GM21529 (cell line): ENCODE data around the gene COL6A2.
"Not testable (repeated sequence)": the region's sequence is repeated elsewhere in the genome, so short reads cannot be mapped to it uniquely, and the experiment has no call there.

Experiments used
- ATAC-seq: cut with Tn5 transposase; IDR thresholded peaks from one replicate; pipeline ENCODE4 v1.9.1; 2021; ENCODE audit not compliant: unreplicated experiment

The COL6A2 gene

DNA sequence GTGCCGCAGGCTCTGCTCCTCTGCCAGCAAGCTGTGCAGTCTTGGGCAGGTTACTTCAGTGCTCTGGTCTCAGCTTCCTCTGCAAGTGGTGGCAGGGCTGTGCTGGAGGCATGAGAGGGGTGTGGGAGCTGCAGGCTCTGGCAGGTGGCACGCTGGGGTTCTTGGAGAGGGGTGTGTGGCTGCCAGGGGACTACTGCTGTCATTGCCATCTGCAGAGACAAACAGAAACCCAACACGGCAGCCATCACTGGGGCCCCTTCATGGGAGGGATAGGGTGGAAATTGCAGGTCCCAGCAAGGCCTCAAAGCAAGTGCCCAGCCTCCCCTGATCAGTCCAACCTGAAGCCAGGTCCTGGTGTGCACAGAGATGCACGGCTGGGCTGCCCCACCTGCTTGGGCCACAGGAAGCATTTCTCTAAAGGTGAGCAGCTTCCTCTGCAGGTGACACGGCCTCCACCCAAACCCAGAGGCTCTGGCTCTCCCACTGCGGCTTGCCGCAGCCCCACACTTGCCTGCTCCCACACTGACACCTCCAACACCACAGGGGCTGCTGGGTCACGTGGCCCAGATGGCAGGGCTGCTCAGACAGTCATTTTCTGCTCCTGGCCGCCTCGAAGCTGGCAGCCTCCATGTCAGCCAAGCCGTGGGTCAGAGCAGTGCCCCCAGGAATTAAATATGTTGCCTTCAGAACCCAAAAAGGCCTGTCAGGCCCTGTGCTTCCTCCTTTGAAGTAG, 4.1 kb upstream of the COL6A2 start:
- no peak for ATAC-seq

DNA sequence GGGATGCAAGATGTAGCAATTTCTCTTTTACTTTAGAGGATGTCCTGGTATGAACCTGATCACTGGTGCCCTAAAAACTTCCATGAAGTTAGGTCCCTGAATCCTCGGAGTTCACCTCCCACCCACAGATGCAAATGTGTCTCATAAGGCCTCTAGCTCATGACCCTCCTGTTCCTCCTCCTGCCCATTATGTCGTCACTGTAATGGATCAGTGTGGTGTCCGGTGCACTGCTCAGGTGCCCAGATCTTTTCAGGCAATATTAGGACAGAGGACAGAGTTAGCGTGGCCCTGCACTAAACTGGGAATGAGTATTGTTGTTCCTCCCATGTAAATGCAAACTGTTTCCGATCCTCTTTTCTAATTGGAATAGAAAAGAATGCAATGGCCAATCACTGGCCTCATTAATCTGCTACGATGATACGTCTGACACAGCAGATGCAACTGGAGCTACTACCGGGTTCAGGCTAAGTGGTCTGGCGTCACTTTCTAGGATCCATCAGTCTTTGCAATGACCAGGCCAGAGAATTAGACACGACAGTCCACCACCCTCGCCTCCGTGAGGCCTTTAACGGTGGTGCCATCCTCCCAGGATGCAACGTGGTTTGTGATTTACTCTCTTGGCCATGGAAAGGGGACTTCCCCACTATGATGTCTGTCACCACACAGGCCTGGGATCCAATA, 3.4 kb upstream of the COL6A2 start:
- ATAC-seq: no peak

DNA sequence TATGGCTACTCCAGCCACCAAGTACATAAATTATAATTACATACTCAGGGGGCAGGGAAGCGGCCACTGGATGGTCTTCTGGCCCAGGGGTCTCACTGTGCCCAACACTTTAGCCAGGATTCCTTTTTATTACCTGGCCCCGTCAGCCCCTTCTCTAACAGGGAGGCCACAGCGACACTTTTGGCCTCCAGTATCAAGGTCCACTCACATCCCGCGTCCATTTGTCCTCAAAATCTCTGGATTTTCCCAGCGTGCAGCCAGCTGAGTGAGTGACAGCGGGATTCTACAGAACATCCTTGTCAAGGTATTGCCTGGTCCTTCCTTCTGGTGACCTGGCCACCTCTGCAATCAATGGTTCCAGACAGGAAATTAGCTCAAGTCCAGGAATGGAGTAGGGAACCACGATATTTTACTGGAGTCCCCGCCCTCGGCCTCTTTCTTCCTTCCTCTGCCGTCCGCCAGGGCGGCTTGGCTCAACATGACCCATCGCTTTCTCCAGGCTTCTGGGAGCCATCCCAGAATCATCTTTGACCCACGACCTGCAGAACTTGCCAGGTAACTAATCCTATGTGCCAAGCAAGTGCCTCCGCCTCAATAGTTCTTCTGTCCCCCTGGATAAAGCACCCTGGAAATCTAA, 2.7 kb upstream of the COL6A2 start:
- no peak for ATAC-seq

DNA sequence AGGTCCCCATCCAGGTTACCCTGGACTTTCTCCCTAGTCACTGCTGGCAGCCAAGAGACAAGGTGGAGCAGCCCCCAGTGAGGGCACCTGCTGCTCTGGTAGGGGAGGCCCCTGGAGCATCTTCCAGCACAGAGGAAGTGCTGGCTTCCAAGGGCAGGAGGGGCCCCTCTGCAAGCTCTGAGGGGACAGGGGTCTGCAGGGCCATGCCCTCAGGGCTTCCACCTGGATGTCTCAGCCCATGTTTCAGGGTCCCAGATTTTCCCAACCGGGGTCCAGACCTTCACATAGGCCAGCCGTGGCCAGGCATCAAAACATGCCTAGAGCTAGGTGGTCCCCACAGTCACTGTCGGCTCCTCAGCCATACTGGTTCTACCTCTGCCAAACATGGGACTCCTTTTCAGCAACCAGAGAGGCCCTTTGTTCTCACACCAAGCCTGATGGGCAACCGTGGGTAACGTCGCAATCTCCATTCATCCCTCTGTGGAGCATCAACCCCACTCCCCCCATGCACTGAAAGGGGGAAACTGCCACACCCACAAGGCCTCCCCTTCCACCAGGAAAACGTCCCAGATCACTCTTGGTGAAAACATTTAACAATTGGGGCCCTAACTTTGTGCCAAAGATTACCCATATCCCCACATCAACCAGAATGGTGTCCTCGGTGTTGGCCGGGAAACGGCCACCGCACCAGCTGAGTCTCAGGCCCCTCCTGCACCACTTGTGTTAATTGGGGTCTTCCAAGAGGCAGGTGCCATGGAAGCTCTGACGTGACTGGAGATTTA, 1.9 kb upstream of the COL6A2 start:
- ATAC-seq: no peak

DNA sequence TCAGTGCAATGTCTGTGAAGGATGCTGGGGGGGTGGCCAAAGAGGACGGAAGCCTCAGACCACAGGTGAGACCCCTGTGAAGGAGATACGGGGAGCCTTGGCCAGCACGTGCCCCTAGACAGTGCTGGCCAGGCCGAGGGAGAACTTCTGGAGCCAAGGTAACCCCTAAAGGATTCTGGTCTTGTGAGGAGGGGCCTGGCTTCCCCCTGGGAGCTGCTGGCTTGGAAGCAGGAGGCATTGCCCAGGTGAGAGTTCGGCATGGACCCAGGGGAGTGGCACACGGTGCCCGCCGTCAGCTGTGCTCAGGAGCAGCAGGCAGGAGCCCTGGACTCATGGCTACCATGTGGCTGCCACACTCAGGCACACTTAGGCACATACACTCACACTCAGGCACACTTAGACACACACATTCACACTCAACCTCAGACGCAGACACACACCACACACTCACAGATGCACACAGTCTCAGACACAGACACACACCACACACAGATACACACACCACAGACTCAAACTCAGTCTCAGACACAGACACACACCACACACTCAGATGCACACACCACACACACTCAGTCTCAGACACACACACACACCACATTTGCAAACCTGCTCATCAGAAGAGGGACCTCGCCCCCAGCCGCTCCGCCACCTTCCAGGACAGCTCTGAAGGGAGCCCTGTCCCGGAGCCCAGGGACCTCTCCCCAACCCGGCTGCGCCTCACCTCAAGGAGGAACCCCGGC, 1.1 kb upstream of the COL6A2 start:
- ATAC-seq: no peak

DNA sequence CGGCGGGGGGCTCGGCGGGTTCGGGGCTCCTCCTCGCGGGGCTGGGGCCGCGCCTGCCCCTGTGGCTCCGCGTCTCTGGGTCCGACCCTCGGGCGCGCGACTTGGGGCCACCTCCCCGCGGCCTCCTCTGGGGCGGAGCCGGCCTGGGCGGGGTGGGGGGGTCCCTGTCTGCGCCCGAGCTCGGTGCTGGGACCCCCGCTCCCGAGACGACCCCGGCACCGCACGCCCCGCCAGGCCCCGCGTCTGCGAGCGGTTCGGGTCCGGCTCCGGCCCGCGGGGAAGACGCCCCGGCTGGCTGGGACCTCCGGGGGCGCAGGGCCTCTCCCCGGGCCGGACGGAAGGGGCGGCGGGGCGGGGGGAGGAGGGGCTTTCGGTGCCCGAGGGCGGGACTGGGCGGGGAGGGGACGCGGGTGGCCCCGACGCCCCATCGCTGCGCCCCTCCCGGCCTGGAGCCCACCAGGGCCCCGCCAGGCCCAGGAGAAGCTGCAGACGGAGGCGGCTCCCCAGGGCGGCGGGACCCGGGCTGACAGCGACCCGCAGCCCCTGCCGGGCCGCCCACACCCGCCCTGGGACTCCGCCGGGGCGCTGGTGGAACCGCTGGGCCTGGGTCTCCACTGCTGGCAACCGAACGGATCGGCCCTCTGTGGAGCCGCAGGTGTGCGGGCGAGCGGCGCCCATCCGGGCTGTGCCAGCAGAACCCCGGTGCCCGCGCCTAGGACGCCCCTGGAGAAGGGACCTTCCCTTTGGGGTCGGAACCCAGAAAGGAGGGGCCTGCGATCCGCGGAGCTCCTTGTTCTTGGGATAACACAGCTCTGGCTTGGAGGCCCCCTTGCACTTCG, 610 bp downstream of the COL6A2 start:
- no peak for ATAC-seq

DNA sequence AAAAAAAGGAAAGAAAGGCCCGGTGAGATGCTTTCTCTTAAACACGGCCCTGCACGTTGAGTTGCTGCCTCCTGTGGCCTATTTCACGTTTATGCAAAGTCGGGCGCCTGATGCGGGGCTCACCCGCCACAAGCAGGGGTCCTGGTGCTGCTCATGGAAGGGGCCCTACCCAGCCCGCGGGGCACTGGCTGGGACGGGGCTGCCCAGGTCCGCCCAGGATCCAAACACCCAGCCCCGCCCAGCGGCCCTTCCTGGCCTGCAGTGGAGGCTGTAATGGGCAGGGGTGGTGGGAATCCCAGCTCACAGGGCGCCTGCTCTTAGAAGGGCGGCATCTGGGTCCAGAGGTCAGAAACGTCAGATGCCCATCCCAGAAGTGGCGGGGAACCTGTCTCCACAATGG, 1.6 kb downstream of the COL6A2 start:
- no peak for ATAC-seq

DNA sequence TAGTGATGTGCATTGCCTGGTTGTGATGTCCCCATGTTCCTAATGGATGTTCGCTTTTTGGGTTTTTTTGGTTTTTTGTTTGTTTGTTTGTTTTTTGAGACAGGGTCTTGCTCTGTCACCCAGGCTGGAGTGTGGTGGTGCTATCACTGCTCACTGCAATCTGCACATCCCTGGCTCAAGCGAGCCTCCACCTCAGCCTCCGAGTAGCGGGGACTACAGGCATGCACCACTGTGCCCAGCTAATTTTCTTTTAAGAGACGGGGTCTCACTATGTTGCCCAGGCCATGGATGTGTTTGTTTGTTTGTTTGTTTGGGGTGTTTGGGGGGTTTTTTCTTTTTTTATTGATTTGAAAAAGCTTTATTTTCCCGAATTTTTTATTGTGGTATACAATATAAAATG, 2.1 kb downstream of the COL6A2 start:
- ATAC-seq: no peak

DNA sequence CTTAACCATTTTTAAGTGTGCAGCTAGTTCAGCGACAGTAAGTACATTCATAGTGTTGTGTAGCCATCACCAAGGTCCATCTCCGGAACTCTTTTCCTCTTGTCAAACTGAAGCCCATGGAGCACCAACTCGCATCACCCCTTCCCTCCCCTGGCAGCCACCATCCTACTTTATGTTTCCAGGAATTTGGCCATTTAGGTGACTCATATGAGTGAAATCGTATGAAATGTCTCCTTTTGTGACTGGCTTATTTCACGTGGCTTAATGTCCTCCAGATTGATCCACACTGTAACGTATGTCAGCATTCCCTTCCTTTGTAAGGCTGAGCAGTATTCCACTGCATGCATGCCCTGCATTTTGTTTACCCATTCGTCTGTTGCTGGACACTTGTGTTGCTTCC, 2.5 kb downstream of the COL6A2 start:
- ATAC-seq: no peak

DNA sequence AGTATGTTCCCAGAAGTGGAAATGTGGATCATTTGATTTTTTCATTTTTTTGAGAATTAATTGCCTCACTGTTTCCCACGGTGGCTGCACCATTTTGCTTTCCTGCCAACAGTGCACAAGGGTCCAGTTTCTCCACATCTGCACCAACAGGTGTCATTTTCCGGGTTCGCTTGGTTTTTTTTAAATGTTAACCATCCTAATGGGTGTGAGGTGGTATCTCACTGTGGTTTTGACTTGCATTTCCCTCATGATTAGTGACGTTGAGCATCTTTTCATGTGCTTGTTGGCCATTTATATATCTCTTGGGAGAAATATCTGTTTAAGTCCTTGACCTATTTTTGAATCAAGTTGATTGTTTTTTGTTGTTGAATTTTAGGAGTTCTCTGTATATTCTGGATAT, 3.0 kb downstream of the COL6A2 start:
- no peak for ATAC-seq

DNA sequence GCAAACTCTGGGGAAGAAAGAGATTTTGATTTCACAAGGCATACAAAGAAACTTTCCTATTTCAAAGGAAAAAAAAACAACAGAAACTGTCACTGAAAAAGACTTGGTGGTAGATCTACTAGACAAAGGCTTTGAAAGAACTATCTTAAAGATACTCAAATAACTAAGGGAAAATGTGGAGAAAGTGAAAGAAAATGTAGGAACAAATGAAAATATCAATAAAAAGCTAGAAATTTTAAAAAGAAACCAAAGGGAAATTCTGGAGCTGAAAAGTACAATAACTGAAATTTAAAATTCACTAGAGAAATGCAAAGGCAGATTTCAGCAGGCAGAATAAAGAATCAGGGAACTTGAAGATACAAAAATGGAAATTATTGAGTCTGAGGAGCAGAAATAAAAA, 6.2 kb downstream of the COL6A2 start:
- no peak for ATAC-seq

DNA sequence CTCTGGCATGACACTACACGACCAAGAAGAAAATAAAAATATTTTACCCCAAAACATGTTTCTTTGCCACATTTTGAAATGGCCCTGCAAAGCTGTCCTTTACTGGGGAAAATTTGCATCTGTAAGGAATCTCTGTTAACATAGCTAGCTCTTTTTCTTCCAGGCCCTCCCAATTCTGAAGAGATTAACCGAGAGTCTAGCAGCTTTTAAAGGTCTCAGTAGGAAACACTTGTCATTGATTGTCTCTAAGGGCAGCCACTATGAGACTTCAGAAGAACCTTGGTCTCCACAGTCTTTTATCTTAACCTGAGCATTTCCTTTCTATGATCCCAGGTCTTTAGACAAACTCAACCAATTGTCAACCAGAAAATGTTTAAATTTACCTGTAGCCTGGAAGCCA, 9.5 kb downstream of the COL6A2 start:
- not testable (repeated sequence) for ATAC-seq

DNA sequence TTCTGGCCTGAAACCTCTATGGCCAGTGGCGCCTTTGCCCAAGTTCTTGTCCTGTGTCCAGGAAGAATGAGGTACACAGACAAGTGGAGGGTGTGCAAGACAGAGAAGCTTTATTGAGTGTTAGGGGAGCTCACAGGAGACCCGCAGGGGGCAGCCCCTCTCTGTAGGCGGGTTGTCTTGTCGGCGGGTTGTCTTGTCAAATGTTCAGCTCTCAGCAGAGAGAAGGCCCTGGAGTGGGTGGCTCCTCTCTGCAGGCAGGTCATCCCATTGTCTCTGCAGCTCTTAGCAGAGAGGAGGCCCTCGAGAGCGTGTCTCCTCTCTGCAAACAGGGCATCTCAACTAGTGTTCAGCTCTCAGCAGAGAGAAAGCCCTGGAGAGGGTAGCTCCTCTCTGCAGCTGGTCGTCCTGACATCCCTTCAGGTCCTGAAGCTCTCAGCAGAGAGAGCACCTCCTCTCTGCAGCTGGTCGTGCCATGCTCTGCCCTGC, 11.0 kb downstream of the COL6A2 start:
- no peak for ATAC-seq

DNA sequence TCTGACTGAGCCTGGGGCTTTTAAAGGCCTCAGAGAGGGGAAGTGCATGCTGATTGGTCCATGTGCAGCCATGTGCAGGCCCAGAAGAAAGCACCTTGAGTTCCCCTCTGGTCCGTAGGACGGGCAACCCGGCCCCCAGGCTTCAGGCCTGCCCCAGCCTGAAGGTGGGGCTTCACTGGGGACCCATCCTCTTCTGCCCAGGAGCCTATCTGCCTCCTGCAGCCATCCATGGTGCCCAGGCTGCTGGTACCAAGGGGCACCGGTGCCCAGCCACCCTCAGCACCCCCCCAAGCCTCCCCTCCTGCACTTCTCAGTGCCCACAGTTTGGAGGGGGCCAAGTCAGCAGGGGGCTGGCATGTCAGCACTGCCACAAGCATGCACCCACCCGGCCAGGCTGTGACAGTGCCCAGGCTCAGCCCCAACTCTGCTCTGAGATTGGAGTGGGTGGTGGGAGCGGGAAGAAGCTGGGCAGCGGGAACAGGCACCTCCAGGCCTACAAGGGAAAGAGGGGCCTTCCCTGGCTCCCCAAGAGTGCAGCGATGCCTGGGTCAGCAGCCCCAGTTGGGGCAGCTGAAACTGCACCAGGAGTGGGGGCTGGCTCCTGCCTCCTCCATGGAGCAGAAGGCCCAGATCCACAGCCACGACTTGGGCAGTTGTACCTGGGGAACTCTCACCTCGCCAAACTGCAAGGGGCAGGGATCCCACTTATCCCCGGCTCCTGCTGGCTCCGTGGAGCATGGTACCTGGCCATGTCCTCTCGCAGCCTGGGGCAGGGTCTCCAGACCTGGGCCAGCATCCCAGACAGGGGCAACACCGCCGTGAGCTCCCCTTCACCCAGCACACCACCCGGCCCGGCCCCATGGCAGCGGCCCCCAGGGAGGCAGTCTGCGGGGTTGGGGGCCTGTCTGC, 11.7 kb downstream of the COL6A2 start:
- no peak for ATAC-seq

DNA sequence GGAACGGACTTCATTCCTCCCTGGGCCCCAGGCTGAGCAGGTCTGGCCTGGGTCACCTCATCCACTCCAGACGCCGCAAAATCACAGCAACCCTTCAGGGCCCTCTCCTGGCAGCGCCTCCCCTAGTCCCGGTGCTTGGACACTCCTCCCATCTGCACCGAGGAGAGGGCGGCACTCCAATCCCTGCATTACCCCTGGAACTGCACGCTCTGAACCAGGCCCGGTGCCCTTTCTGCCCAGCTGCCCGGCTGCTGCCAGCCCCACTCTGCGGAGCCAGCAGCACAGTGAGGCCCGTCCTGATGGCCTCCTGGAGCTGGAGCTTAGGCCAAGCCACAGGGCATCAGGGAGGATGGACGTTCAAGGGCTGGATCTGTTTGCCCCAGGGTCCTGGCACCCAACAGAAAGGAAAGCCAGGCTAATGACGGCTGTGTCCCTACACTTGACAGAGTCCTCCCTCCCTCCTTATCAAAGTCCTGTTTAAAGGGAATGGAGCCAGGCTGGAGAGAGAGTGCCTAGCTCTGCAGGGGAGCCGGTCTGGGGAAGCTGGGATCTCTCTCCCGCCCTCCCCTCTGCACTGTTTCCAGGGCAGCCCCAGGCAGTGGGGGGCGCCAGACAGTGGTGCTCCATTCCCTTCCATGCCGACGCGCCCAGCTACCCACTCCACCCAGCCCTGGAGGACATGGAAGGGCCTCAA, 12.7 kb downstream of the COL6A2 start:
- ATAC-seq: no peak

DNA sequence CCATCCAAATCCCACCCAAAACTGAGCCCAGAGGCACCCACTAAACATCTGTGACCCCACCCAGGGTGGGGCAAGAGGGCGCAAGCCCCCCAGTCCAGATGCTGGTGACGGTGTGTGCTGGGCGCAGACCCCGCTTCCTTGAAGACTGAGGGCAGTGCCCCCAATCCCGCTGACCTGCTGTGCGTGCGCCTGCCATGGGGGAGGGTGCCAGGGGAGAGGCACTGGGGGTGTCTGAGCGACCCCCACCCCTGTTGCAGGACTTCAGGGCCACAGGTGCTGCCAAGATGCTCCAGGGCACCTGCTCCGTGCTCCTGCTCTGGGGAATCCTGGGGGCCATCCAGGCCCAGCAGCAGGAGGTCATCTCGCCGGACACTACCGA, 13.3 kb downstream of the COL6A2 start:
- no peak for ATAC-seq

DNA sequence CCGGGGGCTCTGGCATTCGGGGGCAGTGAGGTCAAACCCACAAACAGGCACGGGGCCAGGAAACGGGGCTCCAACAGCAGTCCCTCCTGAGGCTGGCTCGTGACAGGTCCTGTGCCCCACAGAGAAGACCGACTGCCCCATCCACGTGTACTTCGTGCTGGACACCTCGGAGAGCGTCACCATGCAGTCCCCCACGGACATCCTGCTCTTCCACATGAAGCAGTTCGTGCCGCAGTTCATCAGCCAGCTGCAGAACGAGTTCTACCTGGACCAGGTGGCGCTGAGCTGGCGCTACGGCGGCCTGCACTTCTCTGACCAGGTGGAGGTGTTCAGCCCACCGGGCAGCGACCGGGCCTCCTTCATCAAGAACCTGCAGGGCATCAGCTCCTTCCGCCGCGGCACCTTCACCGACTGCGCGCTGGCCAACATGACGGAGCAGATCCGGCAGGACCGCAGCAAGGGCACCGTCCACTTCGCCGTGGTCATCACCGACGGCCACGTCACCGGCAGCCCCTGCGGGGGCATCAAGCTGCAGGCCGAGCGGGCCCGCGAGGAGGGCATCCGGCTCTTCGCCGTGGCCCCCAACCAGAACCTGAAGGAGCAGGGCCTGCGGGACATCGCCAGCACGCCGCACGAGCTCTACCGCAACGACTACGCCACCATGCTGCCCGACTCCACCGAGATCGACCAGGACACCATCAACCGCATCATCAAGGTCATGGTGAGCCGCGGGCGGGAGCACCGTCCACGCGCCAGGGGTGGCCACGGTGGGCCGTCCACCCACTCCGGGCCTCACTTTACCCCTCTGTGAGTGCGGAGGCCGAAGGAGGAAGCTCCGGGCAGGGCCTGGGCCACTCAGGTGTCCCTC, 14.2 kb downstream of the COL6A2 start:
- ATAC-seq: no peak
